T-cell (primary cell): ENCODE data around the gene CIROP. TPM values are rescaled to one million over a fixed set of nuclear protein-coding genes. Genes with fewer than 3 reads are reported as not detected.

Source experiments
- ATAC-seq, 4 experiments: fragments of 200-7000 bp in 3 of 4; fragments of 150-1000 bp in 1 of 4; cut with Tn5 transposase; replicated peaks in 1 of 4; 1 replicate in 3 of 4; 2 replicates in 1 of 4; pipeline ENCODE4 v1.10.0; 2021; ENCODE audit warnings: moderate library complexity in 3 of 4, mild to moderate bottlenecking in 2 of 4, moderate number of reproducible peaks in 1 of 4
- CTCF ChIA-PET, 2 donors: fragments of 300-600 bp; sonication (Branson Sonifier 250); formaldehyde crosslinking; loops; one replicate each; lab custom pipeline; 2022; ENCODE audit warnings: antibody characterized with exemption in 2 of 2; lab: Charles Lee
- POLR2A ChIA-PET, 2 donors: fragments of 300-600 bp; sonication (Branson Sonifier 250); formaldehyde crosslinking; loops; one replicate each; lab custom pipeline; 2022; ENCODE audit warnings: antibody characterized with exemption in 2 of 2; lab: Charles Lee
- DNase-seq, 35 experiments: peaks; one replicate each; pipeline versions ENCODE4 v3.0.0 to v3.0.0-alpha.2; 2013 to 2023
- H3K27ac ChIP-seq: one replicate; pipeline ENCODE4 v1.5.1; 2013; ENCODE audit warnings: low read length
- H3K27me3 ChIP-seq, 2 experiments: replicated peaks in 1 of 2; 1 replicate in 1 of 2; 2 replicates in 1 of 2; pipeline versions ENCODE4 v1.6.1 to v1.7.0; 2013; ENCODE audit warnings: low read length in 1 of 2, mixed read lengths in 1 of 2; ENCODE audit not compliant: control insufficient read depth in 2 of 2, insufficient read depth in 2 of 2; ENCODE audit errors: extremely low read depth in 1 of 2
- H3K36me3 ChIP-seq, 2 donors: 1 replicate in 1 of 2; 2 replicates in 1 of 2; pipeline versions ENCODE4 v1.6.1 to v1.7.0; 2013; ENCODE audit warnings: low read length in 1 of 2; ENCODE audit not compliant: control insufficient read depth in 2 of 2, insufficient read depth in 1 of 2; ENCODE audit errors: extremely low read depth in 1 of 2
- H3K4me1 ChIP-seq, 2 experiments: 1 replicate in 1 of 2; 2 replicates in 1 of 2; pipeline versions ENCODE4 v1.6.1 to v1.7.0; 2013; ENCODE audit warnings: low read length in 2 of 2, mixed read lengths in 1 of 2; ENCODE audit not compliant: insufficient read depth in 2 of 2, control insufficient read depth in 1 of 2; ENCODE audit errors: extremely low read depth in 1 of 2
- H3K4me3 ChIP-seq, 2 donors: 1 replicate in 1 of 2; 2 replicates in 1 of 2; pipeline versions ENCODE4 v1.5.1 to v1.7.0; 2013; ENCODE audit warnings: mild to moderate bottlenecking in 2 of 2, low read length in 1 of 2, moderate library complexity in 1 of 2; ENCODE audit not compliant: control insufficient read depth in 1 of 2; ENCODE audit errors: extremely low read depth in 1 of 2
- H3K9me3 ChIP-seq: 2 replicates; pipeline ENCODE4 v1.7.0; 2013
- H3K27ac Mint-ChIP-seq, 2 donors: one replicate each; pipeline ENCODE4 v1.8.0; 2020 to 2021; ENCODE audit warnings: mild to moderate bottlenecking in 2 of 2, mixed read lengths in 2 of 2
- H3K27me3 Mint-ChIP-seq, 2 donors: one replicate each; pipeline ENCODE4 v1.8.0; 2021 to 2022; ENCODE audit warnings: mixed read lengths in 2 of 2
- H3K36me3 Mint-ChIP-seq: one replicate; pipeline ENCODE4 v1.8.0; 2021; ENCODE audit warnings: mixed read lengths
- H3K4me1 Mint-ChIP-seq, 3 donors: one replicate each; pipeline ENCODE4 v1.8.0; 2020 to 2022; ENCODE audit warnings: mixed read lengths in 3 of 3, mild to moderate bottlenecking in 1 of 3
- H3K4me3 Mint-ChIP-seq, 3 donors: one replicate each; pipeline ENCODE4 v1.8.0; 2020 to 2022; ENCODE audit warnings: mild to moderate bottlenecking in 3 of 3, mixed read lengths in 3 of 3, moderate library complexity in 3 of 3
- H3K9me3 Mint-ChIP-seq, 3 donors: one replicate each; pipeline ENCODE4 v1.8.0; 2020 to 2022; ENCODE audit warnings: mixed read lengths in 3 of 3
- WGBS: methylation state at CpG from one replicate; pipeline ENCODE4 v1.1.5; 2013; ENCODE audit warnings: missing lambda C conversion rate; ENCODE audit not compliant: insufficient coverage; 5-methylcytosine and 5-hydroxymethylcytosine counted together
- total RNA-seq, 35 experiments: library from RNA in 6 of 35; stranded (reverse) in 6 of 35; fragments of 120-200 nt in 1 of 35; gene quantifications; one replicate each; pipeline versions ENCODE4 v1.2.1 to v1.2.4 and lab custom pipeline; 2013 to 2026

The CIROP gene
- total RNA-seq, 5 donors from 2014 or later (not counting 1 experiment from before 2014, with no cell fraction given) = not detected

- H3K27me3 ChIP-seq = peaks cover 0 to 4% of the 10 kb centered on the region in 2 experiments
- H3K36me3 Mint-ChIP-seq = no peaks in the 10 kb centered on the region
- H3K27ac ChIP-seq = no peak overlapping the region
- H3K4me3 Mint-ChIP-seq = no peak overlapping the region
- no peaks in the 10 kb centered on the region for H3K9me3 Mint-ChIP-seq
- no CpG with 5 or more reads among the region's 4 CpGs for WGBS
- POLR2A ChIA-PET = no interaction called here
- DNase-seq = no peak
- no peaks in the 10 kb centered on the region for H3K4me1 ChIP-seq
- H3K36me3 ChIP-seq = no peaks in the 10 kb centered on the region
- no peaks in the 10 kb centered on the region for H3K9me3 ChIP-seq
- peaks cover 0 to 2% (median 0%) of the 10 kb centered on the region in 3 donors for H3K4me1 Mint-ChIP-seq
- H3K27ac Mint-ChIP-seq = no peak overlapping the region
- CTCF ChIA-PET = no interaction called here
- no peak for ATAC-seq
- H3K27me3 Mint-ChIP-seq = no peaks in the 10 kb centered on the region
- H3K4me3 ChIP-seq = no peak overlapping the region
Observed at GRCh38 chr14:23105348-23105824, 597 bp upstream of the CIROP start.

DNA sequence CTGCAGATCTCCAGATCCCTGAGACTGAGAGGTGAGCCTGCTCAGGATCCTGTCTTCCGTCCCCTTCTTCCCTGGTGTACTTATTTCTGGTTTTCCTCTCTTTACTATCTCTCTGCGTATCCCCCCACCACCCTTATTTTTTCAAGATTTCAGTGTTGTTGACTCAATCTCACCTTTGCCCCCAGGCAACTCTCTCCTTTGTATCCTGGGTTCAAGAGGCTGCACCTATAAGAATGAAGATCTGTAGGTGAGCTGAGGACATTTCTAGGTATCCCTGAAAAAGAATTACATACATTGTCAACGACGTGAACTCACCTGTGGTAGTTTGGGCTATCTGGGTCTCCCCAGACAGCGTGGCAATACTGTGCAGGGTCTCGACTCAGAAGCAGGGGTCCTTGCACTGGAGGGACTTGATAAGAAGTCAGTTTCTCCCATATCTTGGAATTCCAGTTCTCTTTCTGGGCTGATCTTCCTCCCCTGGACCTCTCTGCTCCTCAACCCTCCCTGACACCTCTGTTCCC, 659 bp downstream of the CIROP start:
- DNase-seq (no peak), ATAC-seq (no peak)
- peaks cover 0 to 2% of the 10 kb centered on the region in 2 donors for H3K36me3 ChIP-seq
- ChIA-PET CTCF (no interaction called here), POLR2A (interaction anchor here in 1 of 2 donors (0.6 kb wide), 1 partner anchor 154 kb away, joined by 5 read pairs; no protein-coding TSS in a partner anchor)
- 88% methylated on average over 4 of the region's 6 CpGs for WGBS
- Mint-ChIP-seq H3K4me1 (peaks cover 6 to 12% (median 7%) of the 10 kb centered on the region in 3 donors), H3K27me3 (no peaks in the 10 kb centered on the region), H3K4me3 (no peak overlapping the region), H3K27ac (no peak overlapping the region), H3K9me3 (no peaks in the 10 kb centered on the region), H3K36me3 (peaks cover 4% of the 10 kb centered on the region)
- H3K4me3 ChIP-seq = no peak overlapping the region
- H3K4me1 ChIP-seq = no peaks in the 10 kb centered on the region
- no peak overlapping the region for H3K27ac ChIP-seq
- H3K9me3 ChIP-seq = no peaks in the 10 kb centered on the region
- no peaks in the 10 kb centered on the region for H3K27me3 ChIP-seq

DNA sequence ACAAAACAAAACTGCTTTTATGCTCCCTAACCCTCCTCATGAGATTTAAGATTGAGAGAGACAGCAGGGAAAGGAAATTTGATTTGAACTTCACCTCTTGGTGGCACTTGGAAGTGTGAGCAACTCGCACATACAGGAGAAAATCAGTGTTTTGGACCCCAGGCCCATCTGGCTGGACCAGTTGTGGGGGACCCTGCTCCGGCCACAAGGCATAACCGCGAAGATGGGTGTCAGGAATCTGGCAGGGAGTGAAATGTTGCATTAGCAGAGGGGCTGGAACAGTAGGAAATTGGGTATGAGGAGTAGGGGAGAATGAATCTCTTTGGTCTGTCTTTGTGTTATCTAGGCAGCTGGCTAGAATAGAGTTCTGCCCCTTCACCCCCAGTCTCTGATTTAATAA, 1.2 kb downstream of the CIROP start:
- no peak overlapping the region for H3K27ac Mint-ChIP-seq
- H3K4me3 ChIP-seq = no peak overlapping the region
- no peaks in the 10 kb centered on the region for H3K4me1 ChIP-seq
- no peaks in the 10 kb centered on the region for H3K9me3 Mint-ChIP-seq
- no peaks in the 10 kb centered on the region for H3K27me3 Mint-ChIP-seq
- WGBS = 100% methylated on average over 1 of the region's 4 CpGs
- peaks cover 0 to 7% of the 10 kb centered on the region in 2 donors for H3K36me3 ChIP-seq
- no peak for DNase-seq
- ChIA-PET CTCF (no interaction called here), POLR2A (interaction anchor here in 1 of 2 donors (0.6 kb wide), 1 partner anchor 155 kb away, joined by 5 read pairs; no protein-coding TSS in a partner anchor)
- H3K4me3 Mint-ChIP-seq = no peak overlapping the region
- ATAC-seq = no peak
- peaks cover 10% of the 10 kb centered on the region for H3K36me3 Mint-ChIP-seq
- no peaks in the 10 kb centered on the region for H3K27me3 ChIP-seq
- H3K9me3 ChIP-seq = no peaks in the 10 kb centered on the region
- no peak overlapping the region for H3K27ac ChIP-seq
- H3K4me1 Mint-ChIP-seq = peaks cover 8 to 14% (median 9%) of the 10 kb centered on the region in 3 donors

- H3K9me3 ChIP-seq = no peaks in the 10 kb centered on the region
- Mint-ChIP-seq H3K9me3 (no peaks in the 10 kb centered on the region), H3K27me3 (no peaks in the 10 kb centered on the region), H3K4me1 (peaks cover 14 to 17% (median 14%) of the 10 kb centered on the region in 3 donors), H3K4me3 (no peak overlapping the region), H3K27ac (no peak overlapping the region), H3K36me3 (peaks cover 18% of the 10 kb centered on the region)
- no peaks in the 10 kb centered on the region for H3K27me3 ChIP-seq
- H3K27ac ChIP-seq = no peak overlapping the region
- peaks cover 0 to 2% of the 10 kb centered on the region in 2 experiments for H3K4me1 ChIP-seq
- DNase-seq (no peak), ATAC-seq (no peak)
- H3K36me3 ChIP-seq = peaks cover 0 to 15% of the 10 kb centered on the region in 2 donors
- POLR2A ChIA-PET = interaction anchor here in 1 of 2 donors (0.5 kb wide), 1 partner anchor 217 kb away, joined by 10 read pairs; no protein-coding TSS in a partner anchor
- H3K4me3 ChIP-seq = no peak overlapping the region
- CTCF ChIA-PET = interaction anchor here in 1 of 2 donors (0.5 to 0.6 kb wide), 2 partner anchors 530 to 1977 kb away, joined by 3 to 4 read pairs; no protein-coding TSS in a partner anchor
- 45% methylated on average over 1 of the region's 2 CpGs for WGBS
Observed at GRCh38 chr14:23102801-23103200, 2.0 kb downstream of the CIROP start.

DNA sequence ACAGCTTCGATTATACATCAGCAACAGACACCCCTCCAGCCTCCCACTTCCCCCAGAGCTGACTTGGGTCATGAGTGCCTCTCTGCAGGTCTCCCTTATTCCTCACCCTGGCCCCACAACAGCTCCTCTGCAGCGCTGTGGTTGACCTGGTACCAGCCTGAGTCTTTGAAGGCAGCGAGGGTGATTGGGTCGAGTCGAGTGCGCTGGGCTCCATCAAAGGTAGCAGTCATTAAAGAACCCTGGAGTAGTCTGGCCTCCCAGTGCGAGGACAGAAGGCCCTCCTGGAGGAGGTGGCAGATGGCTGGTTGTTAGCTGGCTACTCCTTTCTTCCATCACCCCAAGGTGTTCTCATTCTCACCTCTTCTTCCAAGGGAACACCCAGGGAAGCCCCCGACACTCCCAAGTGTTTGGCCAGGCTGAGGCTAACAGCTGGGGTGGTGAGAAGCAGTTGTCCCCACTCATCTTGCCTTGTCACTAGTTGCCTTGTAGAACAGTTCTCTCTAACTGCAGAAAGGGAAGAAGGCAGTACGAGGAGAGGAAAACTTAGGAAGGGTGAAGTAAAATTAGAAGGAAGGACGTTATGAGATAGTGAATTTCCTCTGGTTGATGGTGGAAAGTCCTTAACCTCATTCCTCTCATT, 2.7 kb downstream of the CIROP start:
- ATAC-seq (no peak), DNase-seq (no peak)
- ChIA-PET CTCF (interaction anchor here in 1 of 2 donors (0.6 kb wide), 1 partner anchor 1976 kb away, joined by 3 read pairs; no protein-coding TSS in a partner anchor), POLR2A (interaction anchor here (0.5 kb wide), 2 partner anchors 43 to 217 kb away, joined by 4 to 10 read pairs; no protein-coding TSS in a partner anchor)
- Mint-ChIP-seq H3K36me3 (peaks cover 23% of the 10 kb centered on the region), H3K4me3 (no peak overlapping the region), H3K4me1 (peaks cover 14 to 24% (median 21%) of the 10 kb centered on the region in 3 donors), H3K27me3 (no peaks in the 10 kb centered on the region), H3K27ac (no peak overlapping the region), H3K9me3 (no peaks in the 10 kb centered on the region)
- Histone ChIP-seq H3K4me3 (no peak overlapping the region), H3K27ac (no peak overlapping the region), H3K4me1 (peaks cover 2 to 5% of the 10 kb centered on the region in 2 experiments), H3K27me3 (no peaks in the 10 kb centered on the region), H3K9me3 (no peaks in the 10 kb centered on the region), H3K36me3 (peaks cover 0 to 20% of the 10 kb centered on the region in 2 donors)
- 100% methylated on average over 1 of the region's 10 CpGs for WGBS

- H3K27me3 ChIP-seq = no peaks in the 10 kb centered on the region
- WGBS = 100% methylated on average over 2 of the region's 6 CpGs
- peaks cover 14 to 31% (median 28%) of the 10 kb centered on the region in 3 donors for H3K4me1 Mint-ChIP-seq
- H3K9me3 Mint-ChIP-seq = no peaks in the 10 kb centered on the region
- no peaks in the 10 kb centered on the region for H3K9me3 ChIP-seq
- peaks cover 0 to 20% of the 10 kb centered on the region in 2 donors for H3K36me3 ChIP-seq
- H3K27me3 Mint-ChIP-seq = no peaks in the 10 kb centered on the region
- no peak overlapping the region for H3K27ac Mint-ChIP-seq
- peaks cover 26% of the 10 kb centered on the region for H3K36me3 Mint-ChIP-seq
- H3K27ac ChIP-seq = no peak overlapping the region
- ATAC-seq (no peak), DNase-seq (no peak)
- peaks cover 6 to 12% of the 10 kb centered on the region in 2 experiments for H3K4me1 ChIP-seq
- H3K4me3 ChIP-seq = no peak overlapping the region
- no peak overlapping the region for H3K4me3 Mint-ChIP-seq
- POLR2A ChIA-PET = no interaction called here
- CTCF ChIA-PET = interaction anchor here in 1 of 2 donors (0.6 kb wide), 1 partner anchor 221 kb away, joined by 3 read pairs; no protein-coding TSS in a partner anchor
Observed at GRCh38 chr14:23101213-23101970, 3.4 kb downstream of the CIROP start.
